Astrocyte of the cerebellum (primary cell): ENCODE measurements around the gene ADNP2.

Source experiments
- DNase-seq: peaks from one replicate; pipeline ENCODE4 v3.0.0-alpha.2; 2011; ENCODE audit warnings: low read depth
- H3K4me3 ChIP-seq: 2 replicates; pipeline ENCODE4 v1.5.1; 2011; ENCODE audit warnings: mild to moderate bottlenecking, low read depth, low read length, moderate library complexity
- in situ Hi-C: cut with HindIII; loops from 2 replicates; pipeline ENCODE4 v1.10.0; 2017; ENCODE audit warnings: low sequenced_read_pairs
- TF ChIP-seq, protein P1 (sequence below): IDR thresholded peaks from 2 replicates; pipeline ENCODE4 v1.5.1; 2012; ENCODE audit warnings: low read length, low read depth, moderate library complexity, mild to moderate bottlenecking; ENCODE audit errors: missing control alignments

Gene ADNP2

DNA sequence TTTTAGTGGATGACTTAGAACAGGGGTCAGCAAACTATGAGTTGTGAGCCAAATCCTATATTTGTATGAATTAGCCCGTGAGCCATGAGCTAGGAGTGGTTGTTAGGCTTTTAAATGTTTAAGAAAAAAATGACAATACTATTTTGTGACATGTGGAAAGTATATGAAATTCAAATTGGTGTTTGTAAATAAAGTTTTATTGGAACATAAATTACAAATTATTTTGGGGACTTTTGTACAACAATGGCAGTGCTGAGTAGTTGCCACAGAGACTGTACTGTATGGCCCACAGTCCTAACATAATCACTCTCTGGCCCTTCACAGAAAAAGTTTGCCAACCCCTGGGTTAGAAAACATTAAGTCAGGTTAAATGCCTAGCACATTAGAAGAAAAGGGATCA, 26.1 kb downstream of the ADNP2 start:
- no peak for DNase-seq
- in situ Hi-C loops, result no loop called here
- TF ChIP-seq, protein P1, sequence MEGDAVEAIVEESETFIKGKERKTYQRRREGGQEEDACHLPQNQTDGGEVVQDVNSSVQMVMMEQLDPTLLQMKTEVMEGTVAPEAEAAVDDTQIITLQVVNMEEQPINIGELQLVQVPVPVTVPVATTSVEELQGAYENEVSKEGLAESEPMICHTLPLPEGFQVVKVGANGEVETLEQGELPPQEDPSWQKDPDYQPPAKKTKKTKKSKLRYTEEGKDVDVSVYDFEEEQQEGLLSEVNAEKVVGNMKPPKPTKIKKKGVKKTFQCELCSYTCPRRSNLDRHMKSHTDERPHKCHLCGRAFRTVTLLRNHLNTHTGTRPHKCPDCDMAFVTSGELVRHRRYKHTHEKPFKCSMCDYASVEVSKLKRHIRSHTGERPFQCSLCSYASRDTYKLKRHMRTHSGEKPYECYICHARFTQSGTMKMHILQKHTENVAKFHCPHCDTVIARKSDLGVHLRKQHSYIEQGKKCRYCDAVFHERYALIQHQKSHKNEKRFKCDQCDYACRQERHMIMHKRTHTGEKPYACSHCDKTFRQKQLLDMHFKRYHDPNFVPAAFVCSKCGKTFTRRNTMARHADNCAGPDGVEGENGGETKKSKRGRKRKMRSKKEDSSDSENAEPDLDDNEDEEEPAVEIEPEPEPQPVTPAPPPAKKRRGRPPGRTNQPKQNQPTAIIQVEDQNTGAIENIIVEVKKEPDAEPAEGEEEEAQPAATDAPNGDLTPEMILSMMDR, result no peak
- no peak overlapping the region for H3K4me3 ChIP-seq

DNA sequence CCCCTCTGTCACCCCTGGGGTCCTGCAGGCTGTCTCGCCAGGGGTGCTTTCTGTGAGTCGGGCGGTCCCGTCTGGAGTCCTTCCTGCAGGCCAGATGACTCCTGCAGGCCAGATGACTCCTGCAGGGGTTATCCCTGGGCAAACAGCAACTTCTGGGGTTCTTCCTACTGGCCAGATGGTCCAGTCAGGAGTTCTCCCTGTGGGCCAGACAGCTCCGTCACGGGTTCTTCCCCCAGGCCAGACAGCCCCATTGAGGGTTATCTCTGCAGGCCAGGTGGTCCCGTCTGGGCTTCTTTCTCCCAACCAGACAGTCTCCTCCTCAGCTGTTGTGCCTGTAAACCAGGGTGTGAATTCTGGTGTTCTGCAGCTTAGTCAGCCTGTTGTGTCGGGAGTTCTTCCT, 27.6 kb downstream of the ADNP2 start:
- no peak overlapping the region for H3K4me3 ChIP-seq
- in situ Hi-C loops, result no loop called here
- TF ChIP-seq, protein P1, result no peak
- no peak for DNase-seq

DNA sequence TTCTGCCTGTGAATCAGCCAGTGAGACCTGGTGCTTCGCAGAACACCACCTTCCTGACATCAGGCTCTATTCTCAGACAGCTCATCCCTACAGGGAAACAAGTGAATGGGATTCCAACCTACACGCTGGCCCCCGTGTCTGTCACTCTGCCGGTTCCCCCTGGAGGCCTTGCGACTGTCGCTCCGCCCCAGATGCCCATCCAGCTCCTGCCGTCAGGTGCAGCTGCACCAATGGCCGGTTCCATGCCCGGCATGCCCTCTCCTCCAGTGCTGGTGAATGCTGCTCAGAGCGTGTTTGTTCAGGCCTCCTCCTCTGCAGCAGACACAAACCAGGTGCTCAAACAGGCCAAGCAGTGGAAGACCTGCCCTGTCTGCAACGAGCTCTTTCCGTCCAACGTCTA, 28.1 kb downstream of the ADNP2 start:
- no peak overlapping the region for H3K4me3 ChIP-seq
- in situ Hi-C loops, result no loop called here
- DNase-seq, result no peak
- TF ChIP-seq, protein P1, result no peak

DNA sequence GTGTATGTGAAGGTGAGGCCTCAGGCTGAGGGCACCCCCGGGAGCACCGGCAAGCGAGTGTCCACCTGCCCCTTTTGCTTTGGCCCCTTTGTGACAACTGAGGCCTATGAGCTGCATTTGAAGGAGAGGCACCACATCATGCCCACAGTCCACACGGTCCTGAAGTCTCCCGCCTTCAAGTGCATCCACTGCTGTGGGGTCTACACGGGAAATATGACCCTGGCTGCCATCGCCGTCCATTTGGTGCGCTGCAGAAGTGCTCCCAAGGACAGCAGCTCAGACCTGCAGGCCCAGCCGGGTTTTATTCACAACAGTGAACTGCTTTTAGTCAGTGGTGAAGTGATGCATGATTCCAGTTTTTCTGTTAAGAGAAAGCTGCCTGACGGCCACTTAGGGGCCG, 28.9 kb downstream of the ADNP2 start:
- TF ChIP-seq, protein P1, result no peak
- no peak overlapping the region for H3K4me3 ChIP-seq
- DNase-seq, result no peak
- in situ Hi-C loops, result no loop called here

DNA sequence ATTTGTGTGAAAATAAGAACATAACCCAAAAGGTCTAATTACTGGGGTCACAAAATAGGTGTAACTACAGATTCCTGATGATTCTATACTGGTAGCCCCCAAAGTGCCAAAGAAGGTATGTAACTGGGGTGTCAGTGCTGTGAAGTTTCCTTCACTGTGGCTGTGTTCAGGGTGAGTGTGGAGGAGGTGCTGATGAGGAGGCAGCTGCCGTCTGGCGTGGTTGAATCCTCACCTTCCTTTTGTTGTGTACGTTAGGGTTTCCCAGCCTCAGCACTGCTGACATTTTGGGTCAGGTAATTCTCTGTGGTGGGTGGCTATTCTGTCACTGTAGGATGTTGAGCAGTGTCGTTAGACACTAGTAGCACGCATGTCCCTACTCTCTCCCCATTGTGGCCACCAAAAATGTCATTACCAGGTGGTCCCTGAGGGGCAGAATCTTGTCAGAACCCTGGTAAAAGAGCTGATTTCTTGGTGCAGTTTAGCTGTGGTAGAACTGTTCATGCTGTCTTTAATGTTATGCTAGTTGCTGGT, 31.5 kb downstream of the ADNP2 start:
- DNase-seq, result no peak
- TF ChIP-seq, protein P1, result no peak

DNA sequence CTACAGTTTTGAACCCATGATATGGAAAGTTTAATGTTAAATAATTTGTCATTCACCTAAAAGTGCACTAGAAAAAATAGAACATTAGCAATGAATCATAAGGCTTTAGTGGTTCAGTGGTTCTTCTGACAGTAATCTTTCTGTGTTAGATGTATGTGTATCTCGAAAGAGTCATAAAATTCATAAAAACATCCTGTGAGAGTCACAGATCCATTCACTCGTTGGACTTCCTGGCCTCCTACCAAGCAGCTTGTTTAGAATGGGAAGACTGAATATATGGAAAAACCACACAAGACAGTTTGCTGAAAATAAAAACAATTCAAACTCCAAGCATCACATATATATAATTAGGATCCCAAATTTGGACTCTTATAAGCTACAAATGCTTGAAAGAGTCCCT, 34.8 kb downstream of the ADNP2 start:
- TF ChIP-seq, protein P1, result no peak
- no peak overlapping the region for H3K4me3 ChIP-seq
- in situ Hi-C loops, result no loop called here
- no peak for DNase-seq

More for the DNA sequence above, 31.5 kb downstream of the ADNP2 start:
- no peak overlapping the region for H3K4me3 ChIP-seq
- in situ Hi-C loops, result no loop called here
